SK-N-SH treated with all-trans-retinoic acid at 6 μM for 48 hours (cell line): ENCODE results near the gene ARHGAP21.

Experiments
- ATAC-seq: fragments of 200-7000 bp; cut with Tn5 transposase; 3 replicates; pipeline ENCODE4 v1.9.1; 2020; ENCODE audit warnings: mild to moderate bottlenecking, moderate library complexity
- BACH2 ChIP-seq: fragments of 250-450 bp; sonication (Bioruptor Pico); IDR thresholded peaks from 2 replicates; pipeline ENCODE4 v1.9.0; 2021; ENCODE audit warnings: mild to moderate bottlenecking, borderline replicate concordance
- CREB5 ChIP-seq: fragments of 250-450 bp; sonication (Bioruptor Pico); IDR thresholded peaks from 2 replicates; pipeline ENCODE4 v1.5.1; 2020; ENCODE audit warnings: low read depth, mild to moderate bottlenecking, moderate library complexity
- CSDC2 ChIP-seq: fragments of 250-450 bp; sonication (Bioruptor Pico); IDR thresholded peaks from 2 replicates; pipeline ENCODE4 v1.5.0; 2020; ENCODE audit warnings: mild to moderate bottlenecking, moderate library complexity
- CSRNP3 ChIP-seq: fragments of 250-450 bp; sonication (Bioruptor Pico); IDR thresholded peaks from 2 replicates; pipeline ENCODE4 v1.5.1; 2021; ENCODE audit warnings: mild to moderate bottlenecking, moderate library complexity
- ESRRG ChIP-seq: fragments of 250-450 bp; sonication (Bioruptor Pico); IDR thresholded peaks from 2 replicates; pipeline ENCODE4 v1.6.1; 2021; ENCODE audit warnings: mild to moderate bottlenecking
- GLIS3 ChIP-seq: fragments of 250-450 bp; sonication (Bioruptor Pico); IDR thresholded peaks from 2 replicates; pipeline ENCODE4 v1.5.0; 2020; ENCODE audit warnings: mild to moderate bottlenecking, moderate library complexity
- ISL1 ChIP-seq: fragments of 250-450 bp; sonication (Bioruptor Pico); IDR thresholded peaks from 2 replicates; pipeline ENCODE4 v2.1.2; 2022; ENCODE audit warnings: mild to moderate bottlenecking, moderate library complexity
- OSR1 ChIP-seq: fragments of 250-450 bp; sonication (Bioruptor Pico); IDR thresholded peaks from 2 replicates; pipeline ENCODE4 v1.8.0; 2022; ENCODE audit warnings: moderate library complexity, mild to moderate bottlenecking, inconsistent platforms
- PATZ1 ChIP-seq: fragments of 250-450 bp; sonication (Bioruptor Pico); IDR thresholded peaks from 2 replicates; pipeline ENCODE4 v1.8.0; 2020; ENCODE audit warnings: mild to moderate bottlenecking, moderate library complexity, borderline replicate concordance
- POU6F1 ChIP-seq: fragments of 250-450 bp; sonication (Bioruptor Pico); IDR thresholded peaks from 2 replicates; pipeline ENCODE4 v1.8.0; 2021; ENCODE audit warnings: low read depth, mild to moderate bottlenecking, moderate library complexity, borderline replicate concordance
- PPARA ChIP-seq: fragments of 250-450 bp; sonication (Bioruptor Pico); IDR thresholded peaks from 2 replicates; pipeline ENCODE4 v1.5.0; 2020; ENCODE audit warnings: mild to moderate bottlenecking, borderline replicate concordance
- RARB ChIP-seq: fragments of 250-450 bp; sonication (Bioruptor Pico); IDR thresholded peaks from 2 replicates; pipeline ENCODE4 v1.8.0; 2021; ENCODE audit warnings: mild to moderate bottlenecking, moderate library complexity
- SNAI2 ChIP-seq: fragments of 250-450 bp; sonication (Bioruptor Pico); IDR thresholded peaks from 2 replicates; pipeline ENCODE4 v1.5.0; 2020; ENCODE audit warnings: mild to moderate bottlenecking, moderate library complexity
- TCF4 ChIP-seq: fragments of 250-450 bp; sonication (Bioruptor Pico); IDR thresholded peaks from 2 replicates; pipeline ENCODE4 v1.8.0; 2021; ENCODE audit warnings: mild to moderate bottlenecking, moderate library complexity, borderline replicate concordance
- TOX ChIP-seq: fragments of 250-450 bp; sonication (Bioruptor Pico); IDR thresholded peaks from 2 replicates; pipeline ENCODE4 v1.8.0; 2021; ENCODE audit warnings: mild to moderate bottlenecking, moderate library complexity, borderline replicate concordance
- ZC3H10 ChIP-seq: fragments of 250-450 bp; sonication (Bioruptor Pico); IDR thresholded peaks from 2 replicates; pipeline ENCODE4 v1.5.1; 2021; ENCODE audit warnings: mild to moderate bottlenecking, moderate library complexity
- ZFP3 ChIP-seq: fragments of 250-450 bp; sonication (Bioruptor Pico); IDR thresholded peaks from 2 replicates; pipeline ENCODE4 v1.5.0; 2020; ENCODE audit warnings: mild to moderate bottlenecking, moderate library complexity
- ZFP30 ChIP-seq: fragments of 450-650 bp; formaldehyde crosslinking; IDR thresholded peaks from 2 replicates; pipeline ENCODE4 v1.5.0; 2022; ENCODE audit warnings: mild to moderate bottlenecking, moderate library complexity
- ZNF565 ChIP-seq: fragments of 450-650 bp; formaldehyde crosslinking; conservative IDR thresholded peaks from 2 replicates; pipeline ENCODE4 v1.5.0; 2020; ENCODE audit warnings: low read depth, mild to moderate bottlenecking, moderate library complexity
- ZNF70 ChIP-seq: fragments of 450-650 bp; formaldehyde crosslinking; IDR thresholded peaks from 2 replicates; pipeline ENCODE4 v1.5.0; 2020; ENCODE audit warnings: mild to moderate bottlenecking, moderate library complexity
- ZNF8 ChIP-seq: fragments of 450-650 bp; formaldehyde crosslinking; IDR thresholded peaks from 2 replicates; pipeline ENCODE4 v1.5.0; 2020; ENCODE audit warnings: mild to moderate bottlenecking, moderate library complexity

The ARHGAP21 gene

GRCh38 chr10:24589265-24589664 is 134.4 kb downstream of the ARHGAP21 start:
- TF ChIP-seq ISL1 (CRISPR knock-in tag) = no peak
- no peak for TF ChIP-seq GLIS3
- TF ChIP-seq OSR1 (CRISPR knock-in tag) = no peak
- no peak for TF ChIP-seq BACH2 (CRISPR knock-in tag)
- TF ChIP-seq RARB = no peak
- TF ChIP-seq ZFP30 (CRISPR knock-in tag) = no peak
- no peak for TF ChIP-seq PATZ1 (CRISPR knock-in tag)
- no peak for TF ChIP-seq CSRNP3 (CRISPR knock-in tag)
- TF ChIP-seq TOX (CRISPR knock-in tag) = no peak
- TF ChIP-seq CREB5 (CRISPR knock-in tag) = no peak
- no peak for TF ChIP-seq ZFP3 (CRISPR knock-in tag)
- TF ChIP-seq TCF4 = no peak
- no peak for TF ChIP-seq ZNF8
- ATAC-seq = no peak

GRCh38 chr10:24579906-24580305 is 143.8 kb downstream of the ARHGAP21 start:
- TF ChIP-seq ZFP30 (CRISPR knock-in tag) = no peak
- TF ChIP-seq RARB = no peak
- TF ChIP-seq TCF4 = no peak
- TF ChIP-seq ESRRG (CRISPR knock-in tag) = no peak
- no peak for TF ChIP-seq PATZ1 (CRISPR knock-in tag)
- TF ChIP-seq SNAI2 (CRISPR knock-in tag) = no peak
- TF ChIP-seq OSR1 (CRISPR knock-in tag) = no peak
- TF ChIP-seq POU6F1 (CRISPR knock-in tag) = no peak
- TF ChIP-seq BACH2 (CRISPR knock-in tag) = no peak
- TF ChIP-seq GLIS3 = no peak
- TF ChIP-seq ZNF565 = no peak
- TF ChIP-seq ISL1 (CRISPR knock-in tag) = no peak
- TF ChIP-seq ZNF8 = no peak
- no peak for TF ChIP-seq ZFP3 (CRISPR knock-in tag)
- TF ChIP-seq PPARA (CRISPR knock-in tag) = no peak
- no peak for TF ChIP-seq ZNF70
- no peak for TF ChIP-seq TOX (CRISPR knock-in tag)
- no peak for TF ChIP-seq CSDC2 (CRISPR knock-in tag)
- no peak for TF ChIP-seq CREB5 (CRISPR knock-in tag)
- no peak for TF ChIP-seq ZC3H10
- ATAC-seq = no peak

- ATAC-seq = no peak
- no peak for TF ChIP-seq POU6F1 (CRISPR knock-in tag)
These were observed 144.2 kb downstream of the ARHGAP21 start for GRCh38 chr10:24579448-24579847.
